D721Med (cell line): ENCODE measurements around the gene GPC3.
A peak's percentile ranks its signal among the peaks of the same experiment; 100 is the strongest.

Source experiments
- DNase-seq: peaks from one replicate; pipeline ENCODE4 v3.0.0; 2011; ENCODE audit warnings: low spot score; ENCODE audit not compliant: insufficient read length
- FAIRE-seq: peaks from 2 replicates; lab custom pipeline; 2011; peaks lifted over from hg19 to GRCh38; lab: Jason Lieb, UNC
- TF ChIP-seq, protein P1 (sequence below): IDR thresholded peaks from 2 replicates; pipeline ENCODE4 v1.5.1; 2012; ENCODE audit warnings: mild to moderate bottlenecking, control low read depth; ENCODE audit not compliant: insufficient read depth; ENCODE audit errors: missing control alignments

Gene GPC3

DNA sequence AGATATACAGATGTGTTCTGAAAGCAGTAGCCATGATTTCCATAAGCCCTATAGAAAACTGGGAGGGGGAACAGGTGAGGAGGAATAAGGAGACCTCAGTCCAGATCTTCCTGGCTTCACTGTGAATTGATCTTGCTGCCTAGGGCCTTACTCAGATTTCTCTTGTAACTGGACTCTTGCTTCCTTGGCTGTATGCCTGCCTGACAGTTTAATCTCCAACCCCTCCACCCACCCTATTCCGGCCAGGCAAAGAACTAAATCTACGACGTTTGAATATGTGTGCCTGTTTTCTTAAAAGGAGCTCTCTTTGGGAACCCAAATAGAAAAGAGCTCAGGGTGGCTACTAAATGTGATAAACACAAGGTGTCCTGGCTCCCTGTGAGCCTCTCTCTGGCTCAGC, 173.0 kb downstream of the GPC3 start:
- TF ChIP-seq, protein P1, sequence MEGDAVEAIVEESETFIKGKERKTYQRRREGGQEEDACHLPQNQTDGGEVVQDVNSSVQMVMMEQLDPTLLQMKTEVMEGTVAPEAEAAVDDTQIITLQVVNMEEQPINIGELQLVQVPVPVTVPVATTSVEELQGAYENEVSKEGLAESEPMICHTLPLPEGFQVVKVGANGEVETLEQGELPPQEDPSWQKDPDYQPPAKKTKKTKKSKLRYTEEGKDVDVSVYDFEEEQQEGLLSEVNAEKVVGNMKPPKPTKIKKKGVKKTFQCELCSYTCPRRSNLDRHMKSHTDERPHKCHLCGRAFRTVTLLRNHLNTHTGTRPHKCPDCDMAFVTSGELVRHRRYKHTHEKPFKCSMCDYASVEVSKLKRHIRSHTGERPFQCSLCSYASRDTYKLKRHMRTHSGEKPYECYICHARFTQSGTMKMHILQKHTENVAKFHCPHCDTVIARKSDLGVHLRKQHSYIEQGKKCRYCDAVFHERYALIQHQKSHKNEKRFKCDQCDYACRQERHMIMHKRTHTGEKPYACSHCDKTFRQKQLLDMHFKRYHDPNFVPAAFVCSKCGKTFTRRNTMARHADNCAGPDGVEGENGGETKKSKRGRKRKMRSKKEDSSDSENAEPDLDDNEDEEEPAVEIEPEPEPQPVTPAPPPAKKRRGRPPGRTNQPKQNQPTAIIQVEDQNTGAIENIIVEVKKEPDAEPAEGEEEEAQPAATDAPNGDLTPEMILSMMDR = no peak
- no peak for FAIRE-seq

DNA sequence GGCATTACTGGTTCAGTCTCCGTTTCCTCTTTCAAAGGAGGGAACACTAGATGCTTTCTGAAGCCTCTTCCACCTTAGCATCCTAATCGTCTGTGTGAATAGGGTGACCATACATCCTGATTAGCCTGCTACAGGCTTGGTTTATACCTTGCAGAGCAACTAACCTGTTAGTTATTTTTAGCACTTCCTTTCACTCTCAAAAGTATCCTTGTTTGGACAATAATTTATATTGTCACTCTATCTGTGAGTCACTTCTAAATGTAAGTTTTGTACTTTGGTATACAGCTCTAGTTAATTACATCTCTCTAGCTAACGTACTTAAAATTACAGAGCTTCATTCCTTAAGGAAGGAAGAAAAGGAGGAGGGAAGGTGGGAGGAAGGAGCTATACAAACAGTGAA, 174.5 kb downstream of the GPC3 start:
- no peak for FAIRE-seq

More for the DNA sequence above, 173.0 kb downstream of the GPC3 start:
- DNase-seq = no peak

DNA sequence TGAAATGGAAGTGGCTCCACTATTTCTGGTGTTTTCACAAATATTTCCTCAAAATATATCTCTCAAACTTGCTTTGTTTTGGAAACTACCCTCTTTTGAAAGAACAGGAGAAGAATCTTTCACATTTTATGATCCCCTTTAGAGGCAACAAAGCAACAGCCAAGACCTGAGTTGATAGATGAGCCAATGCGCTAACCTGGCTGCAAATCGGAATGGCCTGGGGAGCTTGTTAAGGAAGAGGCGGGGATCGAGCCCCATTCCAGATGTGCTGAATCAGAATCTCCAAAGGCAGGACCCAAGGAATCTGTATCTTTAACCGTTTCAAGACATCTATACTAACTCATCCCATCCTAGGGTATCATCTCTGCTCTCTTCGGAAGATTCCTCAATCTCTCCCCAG, 181.3 kb downstream of the GPC3 start:
- DNase-seq (no peak), FAIRE-seq (no peak)
- TF ChIP-seq, protein P1 = no peak

More for the DNA sequence above, 174.5 kb downstream of the GPC3 start:
- TF ChIP-seq, protein P1 = no peak
- no peak for DNase-seq

DNA sequence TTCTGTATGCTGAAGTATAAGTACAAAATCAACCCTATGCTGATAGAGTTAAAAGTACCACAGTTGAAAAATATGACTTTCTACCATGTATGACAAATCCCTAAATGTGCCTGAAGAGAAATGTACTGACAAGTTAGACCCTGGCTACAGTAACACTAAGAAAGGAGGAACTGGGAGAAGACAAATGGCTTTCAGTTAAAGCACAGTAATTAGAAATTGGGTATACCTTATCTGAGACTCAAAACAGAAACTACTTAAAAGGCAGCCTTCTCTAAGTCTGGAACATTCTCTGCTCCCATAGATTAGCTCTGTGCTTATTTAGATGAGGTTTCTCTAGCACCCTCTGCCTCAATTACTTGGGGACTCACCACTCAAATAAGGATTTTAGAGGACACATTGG, 189.1 kb downstream of the GPC3 start:
- TF ChIP-seq, protein P1 = no peak
- FAIRE-seq = no peak

DNA sequence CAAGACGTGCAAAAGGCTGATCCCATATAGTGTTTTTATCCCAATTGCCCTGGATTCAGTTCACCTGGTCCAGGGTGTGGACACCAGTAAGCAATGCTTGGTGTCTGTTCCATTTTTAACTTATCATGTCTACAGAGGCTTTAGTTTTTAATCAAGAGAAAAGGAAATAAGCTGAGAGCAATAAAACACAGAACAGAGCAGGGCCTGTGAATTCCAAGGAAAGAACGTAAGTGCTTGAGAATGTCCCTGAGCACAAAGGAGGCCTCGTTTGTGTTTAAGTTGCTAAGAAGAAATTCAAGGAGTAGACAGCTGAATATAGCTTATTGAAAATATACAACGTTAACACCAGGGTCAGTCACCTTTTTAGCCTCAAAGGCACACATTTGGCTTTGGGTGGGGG, 191.3 kb downstream of the GPC3 start:
- FAIRE-seq (no peak), DNase-seq (no peak)
- TF ChIP-seq, protein P1 = no peak

More for the DNA sequence above, 189.1 kb downstream of the GPC3 start:
- no peak for DNase-seq

DNA sequence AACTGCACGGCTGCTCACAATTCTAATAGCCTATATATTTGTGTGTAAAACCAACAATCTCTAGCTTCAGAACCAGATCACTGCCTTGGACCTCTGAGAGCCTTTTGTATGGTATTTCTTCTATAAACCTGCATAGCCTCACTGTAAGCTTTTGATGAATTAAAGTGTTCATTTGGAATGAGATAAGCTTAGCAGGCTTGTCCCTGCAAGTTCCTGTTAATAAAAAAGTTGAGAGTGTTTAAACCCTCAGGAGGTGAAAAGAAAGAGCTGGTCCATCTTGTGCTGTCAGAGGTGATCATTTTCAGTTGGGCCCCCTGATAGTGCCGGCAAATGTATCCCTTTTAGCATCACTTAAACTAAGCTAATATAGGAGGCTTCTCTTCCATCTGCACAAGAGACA, 191.8 kb downstream of the GPC3 start:
- TF ChIP-seq, protein P1 = no peak
- FAIRE-seq (no peak), DNase-seq (no peak)

DNA sequence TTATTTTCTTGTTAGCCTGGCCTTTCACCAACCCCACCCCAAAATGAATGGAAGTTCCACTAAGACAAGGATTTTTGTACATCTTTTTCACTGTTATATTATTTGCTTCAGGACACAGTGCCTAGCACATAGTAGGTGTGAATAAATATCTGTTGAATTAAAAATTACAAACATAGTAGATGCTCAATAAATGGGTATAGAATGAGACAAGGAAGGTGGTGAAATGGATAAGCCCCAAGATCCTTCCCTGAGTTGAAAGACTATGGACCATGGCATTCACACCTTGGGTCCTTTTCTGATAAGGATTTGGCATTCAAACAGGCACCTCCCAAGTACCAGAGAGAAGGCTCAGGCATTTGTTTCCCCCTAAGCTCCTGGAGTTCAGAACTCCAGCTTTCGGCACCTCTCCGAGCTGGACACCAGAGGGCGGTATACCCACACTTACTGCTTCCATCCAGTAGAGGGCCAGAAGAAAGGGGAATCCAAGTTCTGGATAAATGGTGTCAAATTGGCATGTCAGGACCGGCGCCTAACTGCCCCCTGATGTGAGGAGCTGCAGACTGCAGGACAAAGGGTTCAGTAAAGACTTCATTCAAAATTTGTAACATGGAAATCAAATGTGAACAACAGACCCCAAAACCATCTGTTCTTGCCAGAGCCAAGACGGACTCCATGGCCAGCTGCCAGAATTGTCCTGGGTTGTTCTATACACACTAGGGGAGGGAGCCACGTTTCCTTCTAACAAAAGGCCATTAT, 193.0 kb downstream of the GPC3 start:
- TF ChIP-seq, protein P1 = peak; percentile 84
- DNase-seq (no peak), FAIRE-seq (no peak)
